NCI-H2029 (cell line): Measurements from ENCODE around the gene NRP2.

Source experiments
- DNase-seq: peaks from one replicate; lab custom pipeline; 2025; lab: John Stamatoyannopoulos, UW

NRP2 gene

DNA sequence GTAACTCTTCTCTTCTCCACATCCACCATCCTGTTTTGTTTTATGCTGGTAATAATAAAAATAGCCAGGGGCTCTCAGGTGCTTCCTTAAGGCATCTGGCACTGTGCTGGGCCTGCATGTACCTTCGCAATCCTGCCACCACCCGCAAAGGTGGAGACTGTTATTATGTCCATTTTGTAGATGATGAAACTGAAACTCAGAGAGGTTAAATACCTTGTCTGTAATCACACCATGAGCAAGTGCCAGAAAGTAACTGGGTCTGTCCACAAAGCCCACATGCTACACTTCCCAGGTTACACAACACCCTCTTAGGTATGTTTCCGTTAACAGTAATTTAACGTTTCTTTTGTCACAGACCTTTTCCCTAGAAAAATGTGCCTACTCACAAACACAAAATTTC is 27.0 kb downstream of the NRP2 start:
- no peak for DNase-seq

GRCh38 chr2:205712508-205712907 is 30.2 kb downstream of the NRP2 start:
- no peak for DNase-seq

- no peak for DNase-seq
Measured at GRCh38 chr2:205713086-205713485, 30.8 kb downstream of the NRP2 start.

GRCh38 chr2:205714058-205714776 is 31.9 kb downstream of the NRP2 start:
- no peak for DNase-seq

- DNase-seq, result no peak
Measured at GRCh38 chr2:205714789-205715720, 32.8 kb downstream of the NRP2 start.

GRCh38 chr2:205715831-205716525 is 33.7 kb downstream of the NRP2 start:
- DNase-seq, result no peak

- DNase-seq, result no peak
Measured at GRCh38 chr2:205717175-205717846, 35.0 kb downstream of the NRP2 start.

- no peak for DNase-seq
Measured at GRCh38 chr2:205717999-205718398, 35.7 kb downstream of the NRP2 start.

DNA sequence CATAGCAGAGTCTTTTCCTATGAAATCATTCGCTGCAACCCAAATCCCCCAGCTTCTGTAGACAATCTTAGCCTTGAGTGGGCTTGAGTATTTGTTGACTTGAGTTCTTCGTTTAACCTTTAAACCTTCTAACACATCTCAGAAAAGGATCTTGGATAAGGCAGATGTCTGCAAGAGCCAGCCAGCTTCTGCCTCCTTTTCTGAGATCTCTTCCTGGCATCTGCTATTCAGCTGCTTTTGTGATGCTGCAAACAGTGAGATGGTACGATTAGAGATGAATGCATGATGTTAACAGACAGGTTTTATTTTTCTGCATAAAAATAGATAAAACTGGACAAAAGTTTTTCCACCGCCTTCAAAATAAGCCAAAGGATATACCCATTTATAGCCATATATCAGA is 37.5 kb downstream of the NRP2 start:
- no peak for DNase-seq

- no peak for DNase-seq
Measured at GRCh38 chr2:205720451-205720902, 38.2 kb downstream of the NRP2 start.

DNA sequence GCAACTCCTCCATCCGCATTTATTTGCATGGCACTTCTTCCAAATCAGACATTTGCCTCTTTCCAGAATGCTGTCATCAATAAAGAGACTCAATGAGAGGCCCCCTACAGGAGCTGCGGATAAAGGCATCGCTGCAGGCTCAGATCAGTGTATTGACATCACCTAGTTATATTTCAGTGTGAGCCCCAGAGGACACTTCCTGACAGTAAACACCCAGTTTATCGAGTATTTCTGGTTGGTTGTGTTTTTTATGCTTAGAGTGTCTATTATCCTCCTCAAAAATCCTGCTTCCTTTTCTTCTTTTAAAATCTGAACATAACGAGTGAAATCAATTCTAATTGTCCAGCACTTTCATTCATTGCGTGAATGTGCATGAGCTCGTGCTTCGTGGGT is 38.8 kb downstream of the NRP2 start:
- no peak for DNase-seq

- DNase-seq, result no peak
Measured at GRCh38 chr2:205722283-205722918, 40.1 kb downstream of the NRP2 start.

GRCh38 chr2:205723179-205723578 is 40.9 kb downstream of the NRP2 start:
- no peak for DNase-seq

DNA sequence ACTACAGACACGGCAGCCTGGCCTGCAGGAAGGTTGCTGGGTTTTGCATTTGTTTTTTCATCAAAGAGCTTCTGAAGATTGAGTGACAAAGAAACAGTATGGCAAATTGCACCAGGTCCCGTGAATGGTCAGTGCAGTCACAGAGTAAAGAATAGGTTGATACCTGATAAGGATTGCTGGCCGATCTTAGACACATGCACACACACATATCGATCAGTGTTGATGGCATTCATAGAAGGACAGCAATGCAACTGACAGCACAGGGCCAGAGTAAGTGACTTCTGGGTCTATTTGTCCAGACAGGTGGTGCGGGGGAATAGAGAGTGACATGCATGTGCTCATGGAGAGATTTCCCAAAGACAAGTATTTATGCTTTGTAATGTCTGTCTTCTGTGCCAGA is 42.8 kb downstream of the NRP2 start:
- DNase-seq, result no peak

DNA sequence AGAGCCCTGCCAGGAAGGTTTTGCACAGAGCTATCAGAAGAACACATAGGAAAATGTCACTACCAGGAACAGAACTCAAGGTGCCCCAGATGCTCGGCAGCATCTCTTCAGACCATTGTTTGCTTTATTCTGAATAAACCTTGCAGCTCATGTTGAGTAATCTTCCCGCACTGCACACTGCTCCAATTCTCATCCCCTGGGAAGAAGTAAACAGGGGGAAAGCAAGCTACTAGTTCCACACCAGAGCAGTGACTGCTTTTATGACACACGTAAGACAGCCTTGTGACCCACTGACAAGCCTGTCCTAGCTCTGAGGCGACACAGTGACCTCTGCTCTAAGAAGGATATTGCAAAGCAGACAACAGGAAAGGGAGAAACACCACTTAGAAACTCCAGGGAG is 44.2 kb downstream of the NRP2 start:
- DNase-seq, result no peak

DNA sequence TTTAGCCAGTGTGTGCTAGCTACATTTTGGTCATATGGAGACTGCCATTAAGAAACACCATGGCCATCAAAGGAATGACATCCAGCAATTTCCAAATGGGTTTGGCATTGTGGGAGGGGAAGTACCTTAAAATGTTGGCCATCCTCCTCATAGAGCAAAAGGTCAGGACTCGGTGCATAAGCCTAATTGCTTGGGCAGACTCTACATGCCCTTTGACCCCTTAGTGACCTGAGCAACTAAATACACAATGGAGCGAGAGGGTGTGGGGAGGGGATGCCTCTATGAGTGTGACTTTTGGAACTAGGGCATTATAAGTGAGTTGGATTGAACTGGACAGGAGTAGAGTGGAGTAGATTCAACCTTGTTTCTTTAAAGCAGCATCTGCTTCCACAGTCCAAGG is 44.9 kb downstream of the NRP2 start:
- DNase-seq, result no peak

DNA sequence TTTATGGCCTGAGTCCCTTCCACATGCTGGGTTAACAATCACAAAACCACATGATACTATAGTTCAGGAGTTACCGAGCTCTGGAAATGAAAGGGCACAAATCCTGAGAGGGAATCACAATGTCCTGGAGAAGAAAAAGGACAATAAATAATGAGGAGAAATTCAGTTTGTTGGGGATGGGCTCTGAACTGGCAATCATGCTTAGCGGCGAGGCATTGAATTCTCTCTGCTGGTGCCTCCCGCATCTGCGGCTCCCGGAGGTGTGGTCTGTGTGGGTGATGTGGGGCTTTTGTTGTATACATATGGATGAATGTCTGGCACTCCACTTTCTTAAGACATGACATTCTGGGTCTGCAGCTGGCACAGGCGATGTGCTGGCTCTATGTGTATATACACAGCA is 46.1 kb downstream of the NRP2 start:
- DNase-seq, result no peak

GRCh38 chr2:205730191-205730590 is 47.9 kb downstream of the NRP2 start:
- DNase-seq, result no peak

GRCh38 chr2:205730701-205731582 is 48.6 kb downstream of the NRP2 start:
- no peak for DNase-seq

DNA sequence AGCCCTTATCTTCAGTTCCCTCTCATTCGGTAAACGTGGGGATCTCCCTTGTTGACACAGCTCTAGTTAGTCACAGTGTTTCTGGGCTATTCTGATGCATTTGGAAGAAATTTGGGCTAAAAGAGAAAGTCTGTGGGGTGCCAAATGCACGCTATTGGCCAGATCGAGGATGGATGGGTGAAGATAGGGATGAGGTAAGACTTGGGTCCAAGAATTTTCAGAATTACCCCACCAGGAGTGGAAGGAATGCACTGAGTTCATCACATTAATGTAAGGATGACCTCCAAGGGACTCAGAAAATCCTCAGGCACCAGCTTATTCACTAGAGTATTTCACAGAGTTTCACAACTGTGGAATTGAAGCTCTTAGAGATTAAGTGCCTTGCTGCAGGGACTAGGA is 49.3 kb downstream of the NRP2 start:
- no peak for DNase-seq

DNA sequence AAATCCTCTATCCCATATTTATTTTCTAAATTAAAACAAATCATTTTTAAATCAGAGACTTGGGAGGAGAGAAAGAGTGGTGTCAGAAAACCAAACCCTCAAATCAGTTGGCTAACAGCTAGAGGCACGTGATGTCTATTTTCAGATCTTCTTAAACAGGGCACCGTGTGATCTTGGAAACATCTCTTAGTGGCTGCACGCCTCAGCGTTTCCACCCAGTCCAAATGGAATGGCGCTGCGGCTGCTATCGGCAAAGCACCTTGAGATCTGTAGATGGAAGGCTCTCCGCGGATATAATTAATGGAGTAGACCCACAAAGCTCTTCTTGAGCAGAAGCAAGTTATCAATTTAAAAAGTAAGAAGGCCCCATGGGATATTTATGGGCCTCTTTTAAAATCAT is 50.0 kb downstream of the NRP2 start:
- no peak for DNase-seq
